ENCODE results near the gene TNFRSF1A. TPM values are rescaled to one million over a fixed set of nuclear protein-coding genes. Genes with fewer than 3 reads are reported as not detected.

TNFRSF1A gene
- total and polyA plus RNA-seq, 2 of the 13 experiments (the other 11 are each of a cell fraction or from before 2014, with no cell fraction given), result 41.5 to 61.2 TPM

DNA sequence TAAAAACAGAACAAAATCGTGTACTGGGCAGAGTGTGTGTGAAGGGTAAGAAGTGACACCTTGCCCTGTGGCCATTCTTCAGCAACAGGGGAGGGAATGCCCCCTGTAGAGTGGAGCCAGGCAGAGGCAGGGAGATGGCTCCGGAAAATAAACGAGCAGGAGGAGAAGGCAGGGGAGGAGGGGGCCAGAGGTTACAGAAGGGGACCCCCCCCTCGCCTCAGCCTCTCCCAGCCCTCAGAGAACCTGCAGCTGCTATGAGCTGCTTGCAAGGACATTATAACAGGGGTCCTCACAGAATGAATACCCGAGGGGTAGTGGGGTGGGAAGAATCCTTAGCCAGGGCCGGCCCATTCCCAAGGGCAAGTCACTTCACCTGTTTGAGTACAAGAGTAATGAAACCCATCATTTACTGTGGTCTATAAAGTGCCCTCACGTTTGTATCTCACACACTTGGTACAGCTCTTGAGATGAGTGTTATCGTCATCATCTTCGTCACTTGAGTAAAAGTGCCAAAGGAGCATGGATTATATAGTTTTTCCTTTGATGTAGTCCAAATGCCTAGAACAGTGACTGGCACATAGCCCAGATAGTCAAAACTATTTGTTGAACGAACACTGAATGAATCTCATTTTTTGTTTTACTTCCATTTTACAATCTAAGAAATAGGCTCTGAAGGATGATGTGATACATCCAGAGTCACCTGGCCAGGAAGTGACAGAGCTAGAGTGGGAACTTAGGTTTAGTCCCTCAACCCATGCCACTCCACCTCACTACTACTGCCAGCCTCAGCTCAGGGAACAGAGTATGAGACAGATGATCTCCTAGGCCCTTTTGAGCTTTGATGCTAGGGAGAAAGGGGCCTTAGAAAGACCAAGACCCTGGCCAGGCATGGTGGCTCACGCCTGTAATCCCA is 19.0 kb upstream of the TNFRSF1A start:
- no peaks in the 10 kb centered on the region for H3K79me2 ChIP-seq (ENCODE audit: insufficient read depth, low read length)
- no peak overlapping the region for H2AFZ ChIP-seq (ENCODE audit: low read length)
- DNase-seq (ENCODE audit: low spot score) (no peak), ATAC-seq (no peak), FAIRE-seq (no peak)
- peaks cover 59% of the 10 kb centered on the region for H3K4me1 ChIP-seq (ENCODE audit: insufficient read depth, low read length)
- TF ChIP-seq, protein P1, sequence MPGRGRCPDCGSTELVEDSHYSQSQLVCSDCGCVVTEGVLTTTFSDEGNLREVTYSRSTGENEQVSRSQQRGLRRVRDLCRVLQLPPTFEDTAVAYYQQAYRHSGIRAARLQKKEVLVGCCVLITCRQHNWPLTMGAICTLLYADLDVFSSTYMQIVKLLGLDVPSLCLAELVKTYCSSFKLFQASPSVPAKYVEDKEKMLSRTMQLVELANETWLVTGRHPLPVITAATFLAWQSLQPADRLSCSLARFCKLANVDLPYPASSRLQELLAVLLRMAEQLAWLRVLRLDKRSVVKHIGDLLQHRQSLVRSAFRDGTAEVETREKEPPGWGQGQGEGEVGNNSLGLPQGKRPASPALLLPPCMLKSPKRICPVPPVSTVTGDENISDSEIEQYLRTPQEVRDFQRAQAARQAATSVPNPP (CRISPR knock-in tag; IDR thresholded peaks at IDR 0.05), result no peak
- TF ChIP-seq ZNF136 (CRISPR knock-in tag; IDR thresholded peaks at IDR 0.05; ENCODE audit: low read depth) (no peak), ZNF17 (CRISPR knock-in tag; IDR thresholded peaks at IDR 0.05) (no peak), ZFP82 (CRISPR knock-in tag; IDR thresholded peaks at IDR 0.05; ENCODE audit: borderline replicate concordance) (no peak), ZNF879 (CRISPR knock-in tag; IDR thresholded peaks at IDR 0.05) (no peak), IKZF1 (IDR thresholded peaks at IDR 0.05) (no peak), YEATS2 (CRISPR knock-in tag; IDR thresholded peaks at IDR 0.05; ENCODE audit: borderline replicate concordance) (no peak)
- TF ChIP-seq, protein P2, sequence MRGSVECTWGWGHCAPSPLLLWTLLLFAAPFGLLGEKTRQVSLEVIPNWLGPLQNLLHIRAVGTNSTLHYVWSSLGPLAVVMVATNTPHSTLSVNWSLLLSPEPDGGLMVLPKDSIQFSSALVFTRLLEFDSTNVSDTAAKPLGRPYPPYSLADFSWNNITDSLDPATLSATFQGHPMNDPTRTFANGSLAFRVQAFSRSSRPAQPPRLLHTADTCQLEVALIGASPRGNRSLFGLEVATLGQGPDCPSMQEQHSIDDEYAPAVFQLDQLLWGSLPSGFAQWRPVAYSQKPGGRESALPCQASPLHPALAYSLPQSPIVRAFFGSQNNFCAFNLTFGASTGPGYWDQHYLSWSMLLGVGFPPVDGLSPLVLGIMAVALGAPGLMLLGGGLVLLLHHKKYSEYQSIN (CRISPR knock-in tag; IDR thresholded peaks at IDR 0.05; ENCODE audit: borderline replicate concordance), result no peak
- TF ChIP-seq, protein P3, sequence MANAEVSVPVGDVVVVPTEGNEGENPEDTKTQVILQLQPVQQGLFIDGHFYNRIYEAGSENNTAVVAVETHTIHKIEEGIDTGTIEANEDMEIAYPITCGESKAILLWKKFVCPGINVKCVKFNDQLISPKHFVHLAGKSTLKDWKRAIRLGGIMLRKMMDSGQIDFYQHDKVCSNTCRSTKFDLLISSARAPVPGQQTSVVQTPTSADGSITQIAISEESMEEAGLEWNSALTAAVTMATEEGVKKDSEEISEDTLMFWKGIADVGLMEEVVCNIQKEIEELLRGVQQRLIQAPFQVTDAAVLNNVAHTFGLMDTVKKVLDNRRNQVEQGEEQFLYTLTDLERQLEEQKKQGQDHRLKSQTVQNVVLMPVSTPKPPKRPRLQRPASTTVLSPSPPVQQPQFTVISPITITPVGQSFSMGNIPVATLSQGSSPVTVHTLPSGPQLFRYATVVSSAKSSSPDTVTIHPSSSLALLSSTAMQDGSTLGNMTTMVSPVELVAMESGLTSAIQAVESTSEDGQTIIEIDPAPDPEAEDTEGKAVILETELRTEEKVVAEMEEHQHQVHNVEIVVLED (CRISPR knock-in tag; IDR thresholded peaks at IDR 0.05; ENCODE audit: borderline replicate concordance), result no peak
- peak overlapping the region; percentile 56 for H3K4me2 ChIP-seq (ENCODE audit: low read depth, low read length)
- POLR2A ChIA-PET, result interaction anchor here (0.6 to 5.4 kb wide), 8 partner anchors 12 to 66 kb away, joined by 3 to 42 read pairs (median 6); partner anchors contain the start of genes LTBR, SCNN1A and TNFRSF1A
- H3K27me3 ChIP-seq (ENCODE audit: control insufficient read depth in 1 of 2, insufficient read depth in 2 of 2, low read length in 2 of 2), result no peaks in the 10 kb centered on the region
- peak overlapping the region; percentile 56 for H3K27ac ChIP-seq (ENCODE audit: extremely low read length, insufficient read depth, low read length)
- no peak overlapping the region for H3K9ac ChIP-seq (ENCODE audit: insufficient read depth, low read depth, low read length)
- CTCF ChIA-PET (ENCODE audit: low intra/inter-chr PET ratio, low total read pairs), result no interaction called here
- in situ Hi-C loops (cut with HindIII; ENCODE audit: extremely low pct_ligation_motif_present, low pct_unique_long_range_greater_than_20kb) (no loop called here), intact Hi-C loops (cut with micrococcal nuclease; ENCODE audit: unreplicated experiment) (no loop called here)
- H4K20me1 ChIP-seq (ENCODE audit: insufficient read depth, low read length), result no peaks in the 10 kb centered on the region
- BruUV-seq (replicated peaks), result no TSS peak
- no peak overlapping the region for H3K4me3 ChIP-seq (replicated peaks in 1 of 3; ENCODE audit: insufficient read depth in 1 of 3, low read depth in 2 of 3, low read length in 3 of 3)
- H3K36me3 ChIP-seq (replicated peaks in 1 of 2; ENCODE audit: control insufficient read depth in 1 of 2, insufficient read depth in 2 of 2, low read length in 2 of 2), result no peaks in the 10 kb centered on the region
- H3K9me3 ChIP-seq (ENCODE audit: low read length), result no peaks in the 10 kb centered on the region
- WGBS (ENCODE audit: low lambda C conversion rate), result 68% methylated on average over 11 of the region's 11 CpGs
